SKM-1 treated with dmso at 0.1 percent for 144 hours (cell line): Measurements from ENCODE around the gene ZNF248.
A peak's percentile ranks its signal among the peaks of the same experiment; 100 is the strongest.

ENCODE experiments used
- DNase-seq: peaks from one replicate; lab custom pipeline; 2025; ENCODE audit not compliant: unreplicated experiment; lab: John Stamatoyannopoulos, UW

The ZNF248 gene

GRCh38 chr10:37826806-37827205 is 30.6 kb downstream of the ZNF248 start:
- DNase-seq: no peak

DNA sequence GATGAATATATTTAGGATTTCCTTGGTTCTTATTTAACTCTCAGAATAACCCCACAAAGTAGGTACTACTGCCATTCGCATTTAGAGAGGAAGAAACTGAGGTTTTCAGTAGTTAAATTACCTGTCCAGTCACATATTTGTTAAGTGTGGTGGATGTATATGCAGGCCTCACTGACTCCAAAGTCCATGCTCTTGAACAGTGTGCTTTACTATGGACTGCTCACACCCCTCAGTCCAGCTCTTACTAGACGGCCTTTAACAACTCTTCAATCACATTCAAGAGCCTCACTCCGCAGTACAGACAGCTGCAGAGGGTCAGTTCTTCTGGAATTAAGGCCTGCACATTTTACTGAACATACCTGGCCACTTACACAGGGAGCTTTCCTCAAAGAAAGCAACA is 36.2 kb downstream of the ZNF248 start:
- DNase-seq: no peak

DNA sequence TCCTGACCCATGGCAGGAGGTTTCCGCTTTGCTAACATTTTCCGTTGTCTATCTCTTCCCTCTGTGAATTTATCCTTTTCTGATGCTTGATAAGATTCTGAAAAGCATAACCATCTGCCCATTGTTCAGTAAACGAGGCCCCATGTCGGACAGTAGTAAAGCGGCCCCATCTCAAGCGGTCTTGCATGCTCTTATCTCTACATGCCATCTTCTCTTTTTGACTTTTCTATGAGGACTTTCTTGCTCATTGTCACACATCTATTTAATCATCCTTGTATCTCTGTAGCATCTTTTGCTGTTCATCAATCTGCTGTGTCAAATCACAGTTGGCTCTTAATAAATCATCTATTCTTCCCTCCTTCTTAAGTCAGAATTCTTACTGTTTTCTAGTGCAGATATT is 37.6 kb downstream of the ZNF248 start:
- no peak for DNase-seq

DNA sequence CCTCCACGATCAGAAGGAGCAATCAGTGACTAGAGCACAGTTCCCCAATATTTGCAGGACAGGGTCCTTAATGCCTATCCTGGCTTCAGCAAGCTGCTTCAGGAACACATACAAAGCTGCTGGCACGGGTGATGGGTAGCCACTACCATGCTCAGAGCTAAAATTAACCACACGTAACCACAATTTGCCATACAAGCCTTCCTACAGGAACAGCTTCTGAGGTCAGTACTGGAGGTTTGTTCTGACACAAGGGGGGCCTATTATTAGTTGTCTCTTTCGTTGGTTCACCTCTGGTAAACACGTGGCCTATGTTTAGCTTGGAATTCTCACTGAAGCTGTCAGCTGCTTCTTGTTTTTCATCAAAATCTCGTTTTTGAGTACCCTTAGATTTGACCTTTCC is 41.1 kb downstream of the ZNF248 start:
- no peak for DNase-seq

GRCh38 chr10:37813763-37814162 is 43.6 kb downstream of the ZNF248 start:
- DNase-seq: no peak

DNA sequence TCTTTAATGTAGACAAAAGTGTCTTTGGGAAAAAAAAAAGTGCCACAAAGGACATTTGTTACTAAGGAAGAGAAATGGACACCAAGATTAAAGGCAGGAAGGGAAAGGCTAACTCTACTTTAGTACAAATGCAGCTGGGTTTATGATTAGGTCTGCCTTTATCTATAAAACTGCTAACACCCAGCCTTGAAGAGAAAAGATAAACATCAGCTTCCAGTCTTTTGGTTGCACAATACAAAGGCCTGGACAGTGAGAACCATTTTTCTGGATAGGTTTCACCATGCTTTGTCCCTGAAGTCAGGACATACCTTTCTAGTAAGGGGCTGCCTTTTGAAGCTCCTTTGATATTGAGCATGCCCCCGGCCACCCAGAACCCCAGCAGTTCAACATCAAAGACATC is 45.1 kb downstream of the ZNF248 start:
- DNase-seq: no peak

DNA sequence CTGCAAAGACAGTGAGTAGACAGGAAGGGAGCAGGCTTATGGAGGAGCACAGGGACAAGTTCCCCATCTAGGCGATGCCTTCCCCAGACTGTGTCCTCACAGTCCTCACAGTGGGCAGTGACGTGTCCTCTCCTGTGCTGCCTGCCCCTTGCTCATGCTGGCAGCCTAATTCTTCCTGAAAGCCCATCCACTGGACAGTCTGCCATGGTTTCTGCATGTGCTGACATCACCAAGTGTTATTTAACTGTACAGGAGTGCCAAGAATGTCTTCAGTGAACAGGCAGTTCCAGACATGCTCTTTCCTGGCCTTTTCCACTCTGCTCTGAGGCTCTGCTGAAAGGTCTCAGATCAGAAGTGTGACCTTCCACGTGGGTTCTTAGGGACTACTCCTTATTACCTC is 54.1 kb downstream of the ZNF248 start:
- no peak for DNase-seq

- DNase-seq: no peak
These were observed 55.9 kb downstream of the ZNF248 start for GRCh38 chr10:37801557-37801956.

DNA sequence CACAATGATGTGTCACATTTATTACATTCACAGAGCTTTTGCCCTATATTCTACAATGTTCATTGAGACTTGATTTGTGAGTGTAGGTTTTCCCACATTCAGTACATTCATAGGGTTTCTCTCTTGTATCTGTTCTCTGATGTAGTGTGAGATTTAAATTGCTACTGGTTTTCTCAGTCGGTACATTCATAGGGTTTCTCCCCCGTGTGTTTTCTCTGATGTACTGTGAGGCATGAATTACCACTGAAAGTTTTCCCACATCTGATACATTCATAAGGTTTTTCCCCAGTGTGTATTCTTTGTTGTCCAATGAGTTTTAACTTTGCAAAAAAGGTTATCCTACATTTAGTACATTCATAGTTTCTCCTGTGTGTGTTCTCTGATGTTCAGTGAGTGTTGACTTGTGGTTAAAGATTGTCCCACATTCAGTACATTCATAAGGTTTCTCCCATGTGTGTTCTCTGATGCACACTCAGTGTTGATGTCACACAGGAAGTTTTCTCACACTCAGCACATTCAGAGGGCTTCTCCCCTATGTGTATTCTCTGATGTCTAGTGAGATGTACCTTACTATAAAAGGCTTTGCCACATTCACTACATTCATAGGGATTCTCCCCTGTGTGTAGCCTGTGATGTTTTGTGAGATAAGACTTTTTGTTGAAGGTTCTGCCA is 63.0 kb downstream of the ZNF248 start:
- DNase-seq: no peak

- no peak for DNase-seq
These were observed 67.8 kb downstream of the ZNF248 start for GRCh38 chr10:37789590-37789989.

- DNase-seq: no peak
These were observed 72.7 kb downstream of the ZNF248 start for GRCh38 chr10:37784678-37785077.

- no peak for DNase-seq
These were observed 76.9 kb downstream of the ZNF248 start for GRCh38 chr10:37780536-37780935.

- no peak for DNase-seq
These were observed 80.4 kb downstream of the ZNF248 start for GRCh38 chr10:37777056-37777455.

DNA sequence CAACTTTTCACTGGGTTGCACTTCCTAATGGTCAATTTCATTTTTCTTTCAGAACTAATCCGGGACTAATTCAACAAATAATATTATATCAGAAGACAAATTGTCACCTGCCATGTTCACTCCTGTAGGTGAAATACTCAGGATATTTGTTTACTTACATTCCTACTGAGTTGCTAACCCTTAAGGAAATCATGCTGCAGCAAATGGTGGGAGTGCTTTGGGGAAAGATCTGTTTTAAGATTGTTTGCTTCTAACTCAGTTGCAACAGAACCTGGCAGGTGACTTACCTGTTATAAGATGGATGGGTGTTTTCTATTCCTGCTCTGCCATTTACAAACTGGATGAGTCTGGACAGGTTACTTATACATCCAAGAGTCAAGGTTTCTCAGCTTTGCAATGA is 81.8 kb downstream of the ZNF248 start:
- no peak for DNase-seq

- no peak for DNase-seq
These were observed 83.1 kb downstream of the ZNF248 start for GRCh38 chr10:37774351-37774750.

- no peak for DNase-seq
These were observed 92.2 kb downstream of the ZNF248 start for GRCh38 chr10:37765216-37765615.

DNA sequence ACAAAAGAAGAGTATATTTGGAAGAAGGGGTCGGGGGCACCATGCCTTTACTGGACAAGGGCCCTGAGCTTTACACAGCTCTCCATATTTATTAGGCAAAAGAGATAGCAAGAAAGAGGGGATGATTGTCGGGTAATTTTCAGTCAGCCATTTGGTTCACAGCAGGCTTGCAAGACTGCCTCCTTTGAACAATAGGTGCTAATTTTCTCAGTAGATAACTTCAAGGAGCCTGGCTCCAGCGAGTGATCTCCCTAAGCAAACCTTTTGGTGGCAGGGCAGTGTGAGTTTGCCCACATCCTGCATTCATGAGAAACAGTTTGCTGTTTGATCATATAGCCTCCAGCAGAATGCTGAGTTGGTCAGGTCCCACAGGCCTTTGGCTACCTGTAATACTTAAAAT is 94.3 kb downstream of the ZNF248 start:
- DNase-seq: no peak

- DNase-seq: no peak
These were observed 95.1 kb downstream of the ZNF248 start for GRCh38 chr10:37762287-37762686.

DNA sequence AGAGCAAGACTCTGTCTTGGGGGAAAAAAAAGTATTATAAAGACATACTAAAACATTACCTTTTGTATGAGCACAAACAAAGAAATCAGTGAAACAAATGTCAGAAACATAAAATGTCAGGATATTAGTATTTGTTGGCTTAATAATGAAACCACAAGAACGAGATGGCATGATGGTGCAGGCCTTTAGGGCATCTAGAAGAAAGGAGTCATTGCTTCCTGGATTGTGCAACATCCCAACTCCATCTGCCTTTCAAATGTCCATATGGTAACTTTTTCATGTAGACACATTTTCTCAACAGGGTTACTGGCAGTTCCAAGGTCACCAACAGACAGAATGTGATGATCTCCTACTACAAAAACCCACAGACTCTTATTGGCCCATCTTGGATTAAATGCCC is 96.6 kb downstream of the ZNF248 start:
- no peak for DNase-seq

GRCh38 chr10:37758074-37758473 is 99.3 kb downstream of the ZNF248 start:
- DNase-seq: no peak

GRCh38 chr10:37754538-37755323 is 102.7 kb downstream of the ZNF248 start:
- DNase-seq: peak; percentile 2

GRCh38 chr10:37752334-37752875 is 105.0 kb downstream of the ZNF248 start:
- DNase-seq: no peak
